Adrenal gland (tissue), 12 donors: ENCODE data around the gene RAB34. TPM values are rescaled to one million over a fixed set of nuclear protein-coding genes. Genes with fewer than 3 reads are reported as not detected.

Experiments
- DNase-seq, 7 donors: peaks; one replicate each; pipeline ENCODE4 v3.0.0-alpha.2; 2019 to 2020
- H3K27ac ChIP-seq, 5 donors: fragments of 200-600 bp; sonication (generic) in 4 of 5; 1 replicate in 3 of 5; 2 replicates in 2 of 5; pipeline versions ENCODE4 v1.5.1 to v1.8.0; 2016 to 2020; ENCODE audit warnings: mild to moderate bottlenecking in 1 of 5
- H3K27me3 ChIP-seq: fragments of 200-600 bp; 2 replicates; pipeline ENCODE4 v1.8.0; 2021
- H3K36me3 ChIP-seq, 2 donors: fragments of 200-600 bp; replicated peaks in 1 of 2; 1 replicate in 1 of 2; 2 replicates in 1 of 2; pipeline versions ENCODE4 v1.5.1 to v1.8.0; 2018 to 2022
- H3K4me1 ChIP-seq, 2 donors: fragments of 200-600 bp; replicated peaks in 1 of 2; 1 replicate in 1 of 2; 2 replicates in 1 of 2; pipeline versions ENCODE4 v1.5.1 to v1.8.0; 2018 to 2021
- H3K4me3 ChIP-seq, 4 donors: fragments of 200-600 bp; sonication (generic) in 3 of 4; one replicate each; pipeline ENCODE4 v1.5.1; 2016 to 2018
- H3K9me3 ChIP-seq, 3 donors: fragments of 200-600 bp; sonication (generic) in 1 of 3; replicated peaks in 1 of 3; 1 replicate in 2 of 3; 2 replicates in 1 of 3; pipeline versions ENCODE4 v1.5.1 to v1.8.0; 2016 to 2021
- CTCF ChIP-seq, 6 experiments: fragments of 450-650 bp in 4 of 6; fragments of 200-600 bp in 2 of 6; sonication (generic) in 1 of 6; IDR thresholded peaks; 1 replicate in 5 of 6; 2 replicates in 1 of 6; pipeline versions ENCODE4 v1.5.1 to v1.8.0; 2016 to 2021; ENCODE audit warnings: antibody characterized with exemption in 6 of 6, mild to moderate bottlenecking in 2 of 6, moderate library complexity in 1 of 6
- POLR2A ChIP-seq, 2 donors: fragments of 450-650 bp; IDR thresholded peaks; one replicate each; pipeline ENCODE4 v1.6.1; 2017; ENCODE audit warnings: antibody characterized with exemption in 2 of 2, mild to moderate bottlenecking in 2 of 2, moderate library complexity in 1 of 2
- WGBS, 4 donors: extraction: QIAGEN DNeasy Blood & Tissue Kit in 2 of 4; methylation state at CpG; one replicate each; pipeline versions ENCODE4 v1.1.5 to v1.1.7; 2013 to 2017; 5-methylcytosine and 5-hydroxymethylcytosine counted together
- intact Hi-C, 2 donors: fragments of 100-400 bp; cut with DNase I; formaldehyde crosslinking; loops; one replicate each; pipeline versions ENCODE4 v1.14.1 to v1.15.0; 2022 to 2023
- polyA plus RNA-seq, 3 donors: library from polyadenylated mRNA; stranded (reverse); fragments of 200-250 nt in 2 of 3; fragments of 350-450 nt in 1 of 3; fragmentation: Illumina TruSeq in 1 of 3; extraction: RNeasy Lipid Tissue Mini Kit (QIAGEN cat#74804) in 1 of 3; gene quantifications; one replicate each; pipeline ENCODE4 v1.2.3, GENCODE V29; 2013 to 2014
- total RNA-seq, 9 donors: library from RNA; depleted of rRNA in 4 of 9; stranded (reverse); fragments of >200 nt in 4 of 9; fragments of 120-200 nt in 1 of 9; fragmentation: NEBNext Ultra II Directional in 1 of 9; extraction: Animal tissue kit (Norgen Biotek cat#: 25700) in 1 of 9; gene quantifications; one replicate each; pipeline versions ENCODE4 v1.1.0 to v1.2.4, GENCODE V29; 2013 to 2023
- donor health status: healthy with polysubstance abuse.
- donor health status: Bipolar disorder and iron deficiency.
- donor health status: DM: yes; HTN: yes; CAD: no.
- donor health status: DM: no; HTN: no; CAD: no.
- donor health status: DM: no; HTN: no; CAD: no.
- donor health status: DM: yes; HTN: yes; CAD: no.

Gene RAB34
- total and polyA plus RNA-seq, 12 donors, result 111 to 332 (median 146) TPM

GRCh38 chr17:28745786-28746411 is 28.2 kb upstream of the RAB34 start:
- intact Hi-C loops, result loop anchor here in 1 of 2 donors (2.0 kb wide), 1 partner anchor 17 kb away; the partner anchor contains the start of gene NEK8
- Histone ChIP-seq H3K9me3 (no peaks in the 10 kb centered on the region), H3K27ac (peak overlapping the region; percentile 43 to 98 (median 87)), H3K4me1 (peaks cover 47 to 57% of the 10 kb centered on the region in 2 donors), H3K4me3 (peak overlapping the region in 1 of 4 donors; percentile 93), H3K36me3 (peaks cover 0 to 25% of the 10 kb centered on the region in 2 donors), H3K27me3 (no peaks in the 10 kb centered on the region)
- TF ChIP-seq CTCF (IDR thresholded peaks at IDR 0.05) (no peak), POLR2A (IDR thresholded peaks at IDR 0.05) (no peak)
- DNase-seq, result peak; percentile 52 to 89 (median 84)
- 53 to 79% (median 59%) methylated on average over 3 to 4 of the region's 4 CpGs for WGBS, 4 donors

DNA sequence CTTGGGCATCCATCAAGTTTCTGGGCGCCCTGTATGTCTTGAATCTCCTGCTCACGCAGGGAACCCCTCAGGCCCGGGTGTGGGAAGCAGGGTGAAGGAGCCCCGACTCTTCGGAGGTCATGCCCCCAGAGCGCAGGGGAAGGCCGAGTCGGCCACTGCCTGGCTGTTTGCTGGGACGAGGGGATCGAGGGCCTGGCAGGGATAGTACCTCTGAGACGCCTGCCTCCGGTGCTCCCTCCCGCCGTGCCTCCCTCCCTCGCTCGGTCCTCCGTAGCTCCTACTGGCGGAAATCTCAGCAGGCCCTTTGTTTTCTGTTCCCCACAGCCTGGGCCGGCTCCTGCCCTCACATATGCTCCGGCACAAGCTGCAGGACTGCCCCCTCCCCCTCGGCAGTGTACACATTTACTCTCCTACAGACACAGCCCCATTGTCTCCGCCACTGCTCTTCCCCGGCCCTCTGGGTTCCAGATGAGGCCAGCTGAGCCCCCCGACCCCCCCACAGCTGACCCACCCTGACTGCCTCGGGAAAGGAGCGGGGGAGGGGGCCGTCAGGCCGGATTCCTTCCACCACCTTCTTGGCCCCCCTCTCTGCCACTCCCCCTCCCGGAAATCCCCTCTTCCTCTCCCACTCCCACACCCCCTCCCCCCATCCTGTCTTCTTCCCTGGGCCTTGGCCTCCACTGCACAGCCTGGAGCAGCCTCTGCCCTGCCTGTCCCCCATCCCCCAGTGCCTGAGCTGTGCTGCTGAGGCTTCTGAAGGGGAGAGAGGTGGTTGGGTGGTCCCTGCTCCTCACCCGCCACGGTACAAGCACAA is 27.5 kb upstream of the RAB34 start:
- Histone ChIP-seq H3K9me3 (no peaks in the 10 kb centered on the region), H3K27ac (peak overlapping the region; percentile 43 to 98 (median 87)), H3K36me3 (peaks cover 0 to 25% of the 10 kb centered on the region in 2 donors), H3K4me3 (peak overlapping the region in 3 of 4 donors; percentile 10 to 93 (median 38)), H3K4me1 (peaks cover 47 to 57% of the 10 kb centered on the region in 2 donors), H3K27me3 (no peaks in the 10 kb centered on the region)
- WGBS, 4 donors, result 3 to 5% (median 4%) methylated on average over 14 to 31 of the region's 31 CpGs
- intact Hi-C loops, result no loop called here
- TF ChIP-seq CTCF (IDR thresholded peaks at IDR 0.05) (no peak), POLR2A (IDR thresholded peaks at IDR 0.05) (peak in 1 of 2 donors; percentile 50)
- peak; percentile 41 to 75 (median 60) for DNase-seq

DNA sequence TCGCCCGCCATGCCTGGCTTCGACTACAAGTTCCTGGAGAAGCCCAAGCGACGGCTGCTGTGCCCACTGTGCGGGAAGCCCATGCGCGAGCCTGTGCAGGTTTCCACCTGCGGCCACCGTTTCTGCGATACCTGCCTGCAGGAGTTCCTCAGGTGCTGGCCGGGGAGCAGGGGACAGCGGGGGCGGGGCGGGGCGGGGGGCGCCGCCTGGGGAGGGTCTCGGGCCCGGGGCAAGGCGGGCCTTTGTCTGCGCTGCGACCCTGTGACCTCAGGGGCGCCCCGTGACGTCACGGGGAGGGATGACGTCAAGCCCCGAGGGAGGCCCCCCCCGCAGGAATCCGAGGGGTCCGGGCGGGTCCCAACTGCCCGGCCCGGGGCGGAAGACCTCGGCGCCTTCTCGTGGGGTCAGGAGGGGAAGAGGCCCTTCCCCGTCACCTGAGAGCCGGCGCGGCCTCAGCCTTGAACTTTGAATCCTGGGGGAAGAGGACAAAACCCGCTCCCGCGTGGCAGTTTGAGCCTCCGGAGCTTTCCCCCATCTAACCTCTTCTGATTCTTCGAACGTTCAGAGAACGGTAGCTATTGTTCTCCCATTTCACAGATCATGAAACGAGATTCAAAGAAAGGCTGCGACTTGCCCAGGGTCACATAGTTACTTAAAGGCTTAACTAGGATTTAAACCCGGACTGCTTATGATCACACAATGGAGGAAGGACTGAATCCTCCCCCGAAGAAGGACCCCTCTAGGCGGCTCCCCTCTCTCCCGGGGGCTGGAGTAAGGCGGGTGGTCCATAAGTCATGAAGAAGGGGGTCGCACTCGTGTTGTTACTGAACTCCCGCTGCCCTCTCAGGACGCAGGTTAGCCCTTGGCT is 26.7 kb upstream of the RAB34 start:
- 0 to 4% (median 2%) methylated on average over 18 to 61 of the region's 61 CpGs for WGBS, 4 donors
- intact Hi-C loops, result no loop called here
- peak overlapping the region; percentile 12 to 98 (median 87) for H3K27ac ChIP-seq
- H3K4me1 ChIP-seq, result peaks cover 47 to 52% of the 10 kb centered on the region in 2 donors
- H3K9me3 ChIP-seq, result no peaks in the 10 kb centered on the region
- H3K27me3 ChIP-seq, result no peaks in the 10 kb centered on the region
- peaks cover 0 to 21% of the 10 kb centered on the region in 2 donors for H3K36me3 ChIP-seq
- TF ChIP-seq CTCF (IDR thresholded peaks at IDR 0.05), result no peak
- TF ChIP-seq POLR2A (IDR thresholded peaks at IDR 0.05), result no peak
- H3K4me3 ChIP-seq, result peak overlapping the region in 3 of 4 donors; percentile 10 to 93 (median 38)
- DNase-seq, result peak in 6 of 7 donors; percentile 44 to 74 (median 48)
